ENCODE measurements around the gene TPCN2. TPM values are rescaled to one million over a fixed set of nuclear protein-coding genes. Genes with fewer than 3 reads are reported as not detected.
"Not testable (repeated sequence)": the region's sequence is repeated elsewhere in the genome, so short reads cannot be mapped to it uniquely, and the experiment has no call there.

TPCN2 gene
- total and polyA plus RNA-seq, 3 experiments from 2014 or later: 4.0 to 12.9 (median 12.3) TPM

DNA sequence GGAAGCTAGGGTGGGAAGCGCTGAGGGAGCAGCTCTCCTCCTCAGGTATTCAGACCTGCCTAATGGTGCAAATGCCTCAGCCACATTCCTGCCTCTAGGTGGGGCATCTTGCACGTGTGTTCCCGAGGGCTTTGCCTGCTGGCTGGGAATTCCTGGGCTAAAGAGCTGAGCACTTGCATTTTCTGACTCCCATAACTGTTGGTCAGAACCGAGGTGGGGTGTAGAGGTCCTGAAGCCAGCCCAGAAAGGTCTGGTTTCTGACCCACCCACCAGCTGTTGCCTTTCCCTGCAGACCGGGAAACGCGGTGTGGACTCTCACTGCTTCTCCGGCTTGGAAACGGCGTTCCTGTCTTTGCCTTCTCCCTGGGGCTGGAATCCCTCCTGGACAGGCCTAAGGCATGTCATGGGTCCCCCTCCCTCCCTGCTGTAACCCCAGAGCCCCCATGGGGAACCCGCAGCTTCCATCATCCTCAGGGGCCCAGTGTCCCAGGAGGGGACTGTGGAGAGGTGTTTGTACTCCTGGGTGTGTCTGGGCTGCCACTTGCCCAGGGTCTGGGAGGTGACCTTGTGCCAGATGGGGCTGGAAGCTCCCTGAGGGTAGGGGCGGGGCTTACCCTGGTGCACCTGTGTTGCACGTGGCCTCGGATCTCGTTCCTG is 83.0 kb downstream of the TPCN2 start:
- ChIA-PET CTCF (no interaction called here), POLR2A (no interaction called here)
- peaks cover 12% of the 10 kb centered on the region for H3K4me1 ChIP-seq (ENCODE audit: insufficient read depth, low read length)
- Mint-ChIP-seq H3K27me3 (peaks cover 3 to 8% of the 10 kb centered on the region in 2 donors), H3K9me3 (peaks cover 7 to 13% (median 10%) of the 10 kb centered on the region in 5 donors), H3K27ac (no peak overlapping the region), H3K4me3 (no peak overlapping the region), H3K36me3 (no peaks in the 10 kb centered on the region), H3K4me1 (peaks cover 0 to 8% (median 0%) of the 10 kb centered on the region in 3 donors)
- no peak overlapping the region for H3K4me3 ChIP-seq (ENCODE audit: low read length)
- no peak overlapping the region for H3K27ac ChIP-seq (ENCODE audit: low read depth, low read length)
- H3K9me3 ChIP-seq (ENCODE audit: low read length): no peaks in the 10 kb centered on the region
- H3K27me3 ChIP-seq (ENCODE audit: insufficient read depth, low read length, poor library complexity, severe bottlenecking): no peaks in the 10 kb centered on the region
- no peaks in the 10 kb centered on the region for H3K36me3 ChIP-seq (ENCODE audit: insufficient read depth, low read length)
- no peak for DNase-seq

DNA sequence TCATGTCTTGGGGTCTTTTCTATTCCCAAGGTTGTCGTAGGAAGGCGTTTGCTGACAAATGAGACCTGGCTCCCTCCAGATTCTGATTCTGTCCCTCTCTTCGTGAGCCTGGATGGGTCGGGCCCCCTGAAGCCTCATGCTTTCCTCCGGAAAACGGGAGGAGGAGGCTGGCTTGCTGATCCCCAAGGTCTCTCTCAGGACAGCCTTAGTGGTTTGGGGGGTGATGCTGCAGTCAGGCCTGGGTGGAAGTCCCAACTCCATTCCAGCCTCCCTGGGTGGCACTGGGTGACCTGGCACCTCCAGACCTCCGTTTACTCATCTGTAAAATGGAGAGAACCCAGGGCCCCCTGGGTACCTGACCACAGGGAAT is 83.6 kb downstream of the TPCN2 start:
- DNase-seq: no peak
- Histone ChIP-seq H3K4me1 (ENCODE audit: insufficient read depth, low read length) (peaks cover 16% of the 10 kb centered on the region), H3K9me3 (ENCODE audit: low read length) (no peaks in the 10 kb centered on the region), H3K36me3 (ENCODE audit: insufficient read depth, low read length) (no peaks in the 10 kb centered on the region), H3K27ac (ENCODE audit: low read depth, low read length) (no peak overlapping the region), H3K4me3 (ENCODE audit: low read length) (no peak overlapping the region), H3K27me3 (ENCODE audit: insufficient read depth, low read length, poor library complexity, severe bottlenecking) (no peaks in the 10 kb centered on the region)
- ChIA-PET POLR2A (no interaction called here), CTCF (no interaction called here)
- Mint-ChIP-seq H3K27ac (no peak overlapping the region), H3K36me3 (no peaks in the 10 kb centered on the region), H3K4me1 (peaks cover 0 to 8% (median 0%) of the 10 kb centered on the region in 3 donors), H3K27me3 (peaks cover 3 to 8% of the 10 kb centered on the region in 2 donors), H3K4me3 (no peak overlapping the region), H3K9me3 (peaks cover 7 to 13% (median 10%) of the 10 kb centered on the region in 5 donors)

DNA sequence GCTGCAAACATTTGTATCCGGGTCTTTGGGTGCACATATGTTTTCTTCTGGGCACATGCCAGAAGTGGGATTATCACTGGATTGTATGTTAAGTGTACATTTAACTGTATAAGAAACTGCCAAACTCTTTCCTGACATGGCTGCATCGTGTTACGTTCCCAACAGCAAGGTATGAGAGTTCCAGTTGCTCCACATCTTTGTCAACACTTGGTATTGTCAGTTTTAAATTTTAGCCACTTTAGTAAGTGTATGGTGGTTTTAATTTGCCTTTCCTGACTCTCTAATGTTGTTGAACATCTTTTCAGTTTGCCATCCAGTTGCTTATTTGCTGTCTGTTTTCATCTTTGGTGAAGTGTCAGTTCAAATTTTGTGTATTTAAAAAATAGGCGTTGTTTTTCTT is 84.5 kb downstream of the TPCN2 start:
- no peaks in the 10 kb centered on the region for H3K36me3 ChIP-seq (ENCODE audit: insufficient read depth, low read length)
- no peak overlapping the region for H3K27ac ChIP-seq (ENCODE audit: low read depth, low read length)
- H3K4me1 Mint-ChIP-seq: peaks cover 0 to 8% (median 0%) of the 10 kb centered on the region in 3 donors
- peaks cover 3 to 10% (median 7%) of the 10 kb centered on the region in 5 donors for H3K9me3 Mint-ChIP-seq
- H3K27me3 Mint-ChIP-seq: peaks cover 3 to 7% of the 10 kb centered on the region in 2 donors
- no peak overlapping the region for H3K4me3 ChIP-seq (ENCODE audit: low read length)
- H3K9me3 ChIP-seq (ENCODE audit: low read length): no peaks in the 10 kb centered on the region
- CTCF ChIA-PET: no interaction called here
- peaks cover 18% of the 10 kb centered on the region for H3K4me1 ChIP-seq (ENCODE audit: insufficient read depth, low read length)
- no peak overlapping the region for H3K4me3 Mint-ChIP-seq
- no peaks in the 10 kb centered on the region for H3K36me3 Mint-ChIP-seq
- no peak for DNase-seq
- POLR2A ChIA-PET: no interaction called here
- no peak overlapping the region for H3K27ac Mint-ChIP-seq
- H3K27me3 ChIP-seq (ENCODE audit: insufficient read depth, low read length, poor library complexity, severe bottlenecking): no peaks in the 10 kb centered on the region

DNA sequence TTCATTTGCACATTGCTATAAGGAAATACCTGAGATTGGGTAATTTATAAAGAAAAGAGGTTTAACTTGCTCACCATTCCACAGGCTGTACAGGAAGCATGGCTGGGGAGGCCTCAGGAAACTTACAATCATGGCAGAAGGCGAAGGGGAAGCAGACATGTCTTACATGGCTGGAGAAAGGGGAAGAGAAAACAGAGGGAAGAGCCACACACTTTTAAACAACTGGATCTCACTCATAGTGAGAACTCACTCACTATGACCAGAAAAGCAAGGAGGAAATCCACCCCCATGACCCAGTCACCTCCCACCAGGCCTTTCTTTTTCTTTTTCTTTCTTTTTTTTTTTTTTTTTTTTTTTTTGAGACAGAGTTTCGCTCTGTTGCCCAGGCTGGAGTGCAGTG is 85.5 kb downstream of the TPCN2 start:
- peak overlapping the region in 1 of 8 donors; percentile 14 for H3K27ac Mint-ChIP-seq

DNA sequence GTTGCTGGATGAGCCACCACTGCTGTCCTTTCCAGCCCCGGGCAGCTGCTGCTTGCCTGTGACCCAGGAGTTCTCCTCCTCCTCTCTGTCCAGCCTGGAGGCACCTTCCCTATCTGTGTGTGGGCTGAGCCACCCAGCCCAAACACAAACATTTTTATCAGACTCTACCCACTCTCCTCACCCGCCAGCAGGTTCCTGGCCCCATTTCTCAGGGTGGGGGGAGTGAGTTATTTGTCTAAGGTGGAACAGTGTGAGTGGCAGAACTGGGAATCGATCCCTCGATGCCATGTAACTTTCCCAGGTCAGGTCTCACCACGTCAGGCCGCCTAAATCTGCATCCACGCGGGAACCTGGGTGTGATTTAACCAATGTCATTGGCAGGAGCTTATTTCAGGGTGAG is 86.2 kb downstream of the TPCN2 start:
- ChIA-PET CTCF (no interaction called here), POLR2A (no interaction called here)
- no peak overlapping the region for H3K27ac ChIP-seq (ENCODE audit: low read depth, low read length)
- DNase-seq: no peak
- no peaks in the 10 kb centered on the region for H3K27me3 ChIP-seq (ENCODE audit: insufficient read depth, low read length, poor library complexity, severe bottlenecking)
- no peaks in the 10 kb centered on the region for H3K9me3 ChIP-seq (ENCODE audit: low read length)
- peaks cover 0 to 8% (median 0%) of the 10 kb centered on the region in 3 donors for H3K4me1 Mint-ChIP-seq
- no peak overlapping the region for H3K4me3 Mint-ChIP-seq
- peaks cover 3 to 4% of the 10 kb centered on the region in 2 donors for H3K27me3 Mint-ChIP-seq
- no peaks in the 10 kb centered on the region for H3K36me3 Mint-ChIP-seq
- no peak overlapping the region for H3K27ac Mint-ChIP-seq
- peaks cover 0 to 4% (median 2%) of the 10 kb centered on the region in 5 donors for H3K9me3 Mint-ChIP-seq
- no peak overlapping the region for H3K4me3 ChIP-seq (ENCODE audit: low read length)
- no peaks in the 10 kb centered on the region for H3K36me3 ChIP-seq (ENCODE audit: insufficient read depth, low read length)
- H3K4me1 ChIP-seq (ENCODE audit: insufficient read depth, low read length): peaks cover 18% of the 10 kb centered on the region

More for the DNA sequence above, 85.5 kb downstream of the TPCN2 start:
- CTCF ChIA-PET; DNase-seq; H3K9me3 ChIP-seq (ENCODE audit: low read length); H3K4me3 Mint-ChIP-seq; H3K9me3 Mint-ChIP-seq; H3K4me1 Mint-ChIP-seq; H3K36me3 ChIP-seq (ENCODE audit: insufficient read depth, low read length); H3K27me3 Mint-ChIP-seq; H3K36me3 Mint-ChIP-seq; H3K27ac ChIP-seq (ENCODE audit: low read depth, low read length); H3K4me3 ChIP-seq (ENCODE audit: low read length); H3K27me3 ChIP-seq (ENCODE audit: insufficient read depth, low read length, poor library complexity, severe bottlenecking): not testable (repeated sequence)
- POLR2A ChIA-PET: interaction anchor here (0.5 kb wide), 1 partner anchor 1499 kb away, joined by 4 read pairs; no protein-coding TSS in a partner anchor
- H3K4me1 ChIP-seq (ENCODE audit: insufficient read depth, low read length): peaks cover 18% of the 10 kb centered on the region

DNA sequence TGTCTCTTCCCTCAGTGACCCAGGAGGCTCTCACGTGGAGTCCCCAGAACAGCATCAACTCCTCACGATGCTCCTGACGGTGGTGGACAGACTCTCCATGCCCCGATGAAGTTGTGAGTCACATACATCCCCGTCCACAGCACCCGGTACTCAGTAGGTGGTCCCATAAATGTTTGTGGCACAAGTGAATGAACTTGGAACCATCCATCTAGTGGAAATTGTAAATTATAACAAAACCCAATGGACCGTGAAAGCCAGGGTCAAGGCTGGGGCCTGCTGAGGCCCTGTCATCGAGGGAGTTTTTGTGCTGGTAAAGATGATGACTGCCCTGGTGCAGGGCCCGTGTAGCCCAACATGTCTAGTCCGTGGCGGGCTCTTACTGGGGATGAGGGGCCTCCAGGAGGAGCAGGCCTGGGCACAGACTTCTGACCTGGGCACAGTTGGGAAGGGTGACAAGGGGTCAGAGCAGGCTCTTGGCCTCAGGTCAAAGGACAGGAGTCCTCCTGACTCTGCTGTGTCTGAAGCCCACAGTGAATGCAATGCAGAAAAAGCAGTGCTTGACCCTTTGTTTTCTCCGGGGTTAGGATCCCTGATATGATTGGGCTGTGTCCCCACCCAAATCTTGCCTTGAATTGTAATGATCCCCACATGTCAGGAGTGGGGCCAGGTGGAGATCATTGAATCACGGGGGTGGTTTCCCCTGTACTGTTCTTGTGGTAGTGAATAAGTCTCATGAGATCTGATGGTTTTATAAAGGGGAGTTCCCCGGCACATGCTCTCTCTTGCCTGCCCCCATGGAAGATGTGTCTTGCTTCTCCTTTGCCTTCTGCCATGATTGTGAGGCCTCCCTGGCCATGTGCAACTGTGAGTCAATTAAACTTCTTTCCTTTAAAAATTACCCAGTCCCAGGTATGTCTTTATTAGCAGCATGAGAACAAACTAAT is 87.0 kb downstream of the TPCN2 start:
- Histone ChIP-seq H3K36me3 (ENCODE audit: insufficient read depth, low read length) (no peaks in the 10 kb centered on the region), H3K9me3 (ENCODE audit: low read length) (no peaks in the 10 kb centered on the region), H3K4me3 (ENCODE audit: low read length) (no peak overlapping the region), H3K27ac (ENCODE audit: low read depth, low read length) (no peak overlapping the region), H3K27me3 (ENCODE audit: insufficient read depth, low read length, poor library complexity, severe bottlenecking) (no peaks in the 10 kb centered on the region), H3K4me1 (ENCODE audit: insufficient read depth, low read length) (peaks cover 15% of the 10 kb centered on the region)
- H3K27ac Mint-ChIP-seq: no peak overlapping the region
- peaks cover 3 to 4% of the 10 kb centered on the region in 2 donors for H3K27me3 Mint-ChIP-seq
- H3K9me3 Mint-ChIP-seq: peaks cover 0 to 4% (median 2%) of the 10 kb centered on the region in 5 donors
- DNase-seq: no peak
- POLR2A ChIA-PET: no interaction called here
- H3K36me3 Mint-ChIP-seq: no peaks in the 10 kb centered on the region
- H3K4me3 Mint-ChIP-seq: no peak overlapping the region
- H3K4me1 Mint-ChIP-seq: peaks cover 0 to 8% (median 0%) of the 10 kb centered on the region in 3 donors
- CTCF ChIA-PET: no interaction called here

DNA sequence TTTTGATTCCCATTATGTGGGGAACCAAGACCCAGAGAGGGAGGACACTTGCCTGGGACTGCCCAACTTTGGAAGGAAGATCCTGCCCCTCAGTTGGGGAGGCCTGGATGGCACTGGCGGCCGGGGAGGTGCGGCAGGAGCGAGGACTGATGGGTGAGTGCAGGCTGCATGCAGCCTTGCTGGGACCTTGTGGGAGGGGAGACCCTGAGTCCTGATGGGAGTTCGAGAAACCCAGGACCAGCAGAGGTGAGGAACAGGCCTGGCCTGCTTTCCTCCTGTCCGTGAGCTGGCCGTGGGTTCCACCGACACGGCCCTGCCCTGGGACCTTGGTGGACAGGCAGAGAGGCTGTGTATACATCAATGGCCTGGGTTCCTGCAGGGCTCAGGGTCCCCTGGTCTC is 87.7 kb downstream of the TPCN2 start:
- Mint-ChIP-seq H3K4me3 (no peak overlapping the region), H3K9me3 (peaks cover 0 to 4% (median 2%) of the 10 kb centered on the region in 5 donors), H3K27ac (no peak overlapping the region), H3K27me3 (peaks cover 3 to 4% of the 10 kb centered on the region in 2 donors), H3K4me1 (peaks cover 0 to 4% (median 0%) of the 10 kb centered on the region in 3 donors), H3K36me3 (no peaks in the 10 kb centered on the region)
- DNase-seq: no peak
- no peaks in the 10 kb centered on the region for H3K27me3 ChIP-seq (ENCODE audit: insufficient read depth, low read length, poor library complexity, severe bottlenecking)
- no peaks in the 10 kb centered on the region for H3K36me3 ChIP-seq (ENCODE audit: insufficient read depth, low read length)
- ChIA-PET CTCF (no interaction called here), POLR2A (no interaction called here)
- H3K4me1 ChIP-seq (ENCODE audit: insufficient read depth, low read length): peaks cover 7% of the 10 kb centered on the region
- no peaks in the 10 kb centered on the region for H3K9me3 ChIP-seq (ENCODE audit: low read length)
- no peak overlapping the region for H3K27ac ChIP-seq (ENCODE audit: low read depth, low read length)
- H3K4me3 ChIP-seq (ENCODE audit: low read length): no peak overlapping the region

DNA sequence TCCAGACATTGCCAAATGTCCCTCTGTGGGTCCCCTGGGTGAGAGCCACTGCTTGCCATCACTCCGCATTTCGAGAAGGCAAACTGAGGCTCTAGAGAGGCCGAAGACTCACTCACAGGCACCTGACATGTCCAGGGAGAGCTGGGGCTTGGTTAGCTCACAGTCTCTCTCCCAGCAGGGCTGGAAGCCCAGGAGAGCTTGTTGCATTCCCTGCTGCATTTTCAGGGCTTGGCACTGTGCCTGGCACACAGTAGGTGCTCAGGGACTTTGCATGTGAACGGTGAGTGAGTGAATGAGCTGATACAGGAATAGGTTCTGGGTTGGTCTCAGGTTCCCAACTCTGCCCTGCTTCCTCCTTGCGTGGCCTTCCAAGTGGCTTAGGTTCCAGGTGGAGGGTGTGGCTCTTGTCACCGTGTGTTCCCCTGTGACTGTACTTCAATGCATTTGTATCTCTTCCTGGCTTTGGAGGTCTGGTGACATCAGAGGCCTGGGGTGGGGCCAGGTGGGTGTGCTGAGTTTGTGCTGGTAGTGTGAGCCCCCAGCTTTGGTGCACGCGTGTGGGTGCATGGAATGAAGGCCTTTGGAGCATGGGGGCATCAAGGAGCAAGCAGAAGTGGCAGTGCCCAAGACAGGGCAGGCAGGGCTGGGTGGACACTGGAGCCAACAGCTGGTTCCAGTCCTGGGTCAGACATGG is 88.6 kb downstream of the TPCN2 start:
- POLR2A ChIA-PET: no interaction called here
- H3K4me3 Mint-ChIP-seq: no peak overlapping the region

More for the DNA sequence above, 88.6 kb downstream of the TPCN2 start:
- Histone ChIP-seq H3K4me1 (ENCODE audit: insufficient read depth, low read length) (peaks cover 5% of the 10 kb centered on the region), H3K27me3 (ENCODE audit: insufficient read depth, low read length, poor library complexity, severe bottlenecking) (no peaks in the 10 kb centered on the region), H3K36me3 (ENCODE audit: insufficient read depth, low read length) (no peaks in the 10 kb centered on the region), H3K4me3 (ENCODE audit: low read length) (no peak overlapping the region), H3K27ac (ENCODE audit: low read depth, low read length) (no peak overlapping the region), H3K9me3 (ENCODE audit: low read length) (no peaks in the 10 kb centered on the region)
- Mint-ChIP-seq H3K4me1 (peaks cover 0 to 4% (median 0%) of the 10 kb centered on the region in 3 donors), H3K27ac (no peak overlapping the region), H3K27me3 (peaks cover 3 to 4% of the 10 kb centered on the region in 2 donors), H3K9me3 (peaks cover 0 to 4% (median 2%) of the 10 kb centered on the region in 5 donors), H3K36me3 (no peaks in the 10 kb centered on the region)
- DNase-seq: no peak
- CTCF ChIA-PET: no interaction called here
